ENCODE data around the gene RETSAT.
"Not testable (repeated sequence)": the region's sequence is repeated elsewhere in the genome, so short reads cannot be mapped to it uniquely, and the experiment has no call there.

The RETSAT gene

GRCh38 chr2:85330839-85331636 is 23.3 kb downstream of the RETSAT start:
- DNase-seq (ENCODE audit: low spot score), result no peak

GRCh38 chr2:85329701-85330100 is 24.6 kb downstream of the RETSAT start:
- DNase-seq (ENCODE audit: low spot score), result not testable (repeated sequence)

- DNase-seq (ENCODE audit: low spot score), result no peak
Observed at GRCh38 chr2:85329181-85329651, 25.1 kb downstream of the RETSAT start.

GRCh38 chr2:85327822-85328617 is 26.3 kb downstream of the RETSAT start, which contains the start of gene TGOLN2:
Gene TGOLN2, minus strand, starts transcription at chr2:85327989. Its CDS starts 27 bp downstream, at chr2:85327962.
- DNase-seq (ENCODE audit: low spot score), result peak; percentile 96

GRCh38 chr2:85327160-85327821 is 27.0 kb downstream of the RETSAT start:
- DNase-seq (ENCODE audit: low spot score), result peak; percentile 61

GRCh38 chr2:85326406-85327159 is 27.7 kb downstream of the RETSAT start:
- DNase-seq (ENCODE audit: low spot score), result peak; percentile 69

GRCh38 chr2:85325466-85325811 is 28.9 kb downstream of the RETSAT start:
- no peak for DNase-seq (ENCODE audit: low spot score)

- DNase-seq (ENCODE audit: low spot score), result no peak
Observed at GRCh38 chr2:85324639-85325465, 29.5 kb downstream of the RETSAT start.

- not testable (repeated sequence) for DNase-seq (ENCODE audit: low spot score)
Observed at GRCh38 chr2:85323988-85324367, 30.4 kb downstream of the RETSAT start.

- no peak for DNase-seq (ENCODE audit: low spot score)
Observed at GRCh38 chr2:85323351-85323987, 30.9 kb downstream of the RETSAT start.

GRCh38 chr2:85319796-85320195 is 34.5 kb downstream of the RETSAT start:
- DNase-seq (ENCODE audit: low spot score), result no peak

GRCh38 chr2:85318222-85319074 is 35.9 kb downstream of the RETSAT start:
- no peak for DNase-seq (ENCODE audit: low spot score)

- not testable (repeated sequence) for DNase-seq (ENCODE audit: low spot score)
Observed at GRCh38 chr2:85315921-85316320, 38.4 kb downstream of the RETSAT start.

GRCh38 chr2:85314884-85315242 is 39.5 kb downstream of the RETSAT start:
- DNase-seq (ENCODE audit: low spot score), result no peak

GRCh38 chr2:85312404-85312803 is 41.9 kb downstream of the RETSAT start:
- DNase-seq (ENCODE audit: low spot score), result no peak

- DNase-seq (ENCODE audit: low spot score), result no peak
Observed at GRCh38 chr2:85310330-85310729, 44.0 kb downstream of the RETSAT start.

GRCh38 chr2:85309699-85310321 is 44.5 kb downstream of the RETSAT start:
- DNase-seq (ENCODE audit: low spot score), result no peak

- no peak for DNase-seq (ENCODE audit: low spot score)
Observed at GRCh38 chr2:85308896-85309555, 45.3 kb downstream of the RETSAT start.
